Stimulated activated CD4-positive, alpha-beta T cell treated with anti-CD3 and anti-CD28 coated beads, TNF-alpha, amount 100 ng/mL, for 24 hours (primary cell): Measurements from ENCODE around the gene FN1.

Experiments used
- DNase-seq, 3 experiments: peaks; one replicate each; pipeline ENCODE4 v3.0.0-alpha.2; 2020; ENCODE audit warnings: low read depth in 3 of 3

Gene FN1

DNA sequence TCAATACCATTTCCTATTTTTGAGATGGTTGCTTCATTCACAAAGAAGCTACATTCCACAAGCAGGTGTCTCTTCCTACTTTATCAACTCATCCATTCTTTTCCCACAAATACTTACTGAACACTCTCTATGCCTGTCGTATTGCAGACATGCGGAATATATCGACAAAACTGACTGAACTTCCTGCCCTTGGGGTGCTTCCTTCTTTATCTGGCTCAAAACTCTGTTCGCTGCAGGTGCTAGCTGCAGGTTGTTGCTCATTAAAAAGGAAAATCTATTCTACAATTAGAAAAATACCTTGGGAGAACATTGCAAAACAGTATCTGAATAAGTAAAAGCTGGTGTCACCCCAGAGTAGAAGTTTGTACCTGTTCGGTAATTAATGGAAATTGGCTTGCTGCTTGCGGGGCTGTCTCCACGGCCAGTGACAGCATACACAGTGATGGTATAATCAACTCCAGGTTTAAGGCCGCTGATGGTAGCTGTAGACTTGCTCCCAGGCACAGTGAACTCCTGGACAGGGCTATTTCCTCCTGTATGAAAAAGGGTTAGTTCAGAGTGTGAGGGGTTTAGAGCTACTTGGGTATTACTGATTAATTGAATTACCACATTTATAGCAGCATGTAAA lies 52.1 kb downstream of the FN1 start:
- no peak for DNase-seq

DNA sequence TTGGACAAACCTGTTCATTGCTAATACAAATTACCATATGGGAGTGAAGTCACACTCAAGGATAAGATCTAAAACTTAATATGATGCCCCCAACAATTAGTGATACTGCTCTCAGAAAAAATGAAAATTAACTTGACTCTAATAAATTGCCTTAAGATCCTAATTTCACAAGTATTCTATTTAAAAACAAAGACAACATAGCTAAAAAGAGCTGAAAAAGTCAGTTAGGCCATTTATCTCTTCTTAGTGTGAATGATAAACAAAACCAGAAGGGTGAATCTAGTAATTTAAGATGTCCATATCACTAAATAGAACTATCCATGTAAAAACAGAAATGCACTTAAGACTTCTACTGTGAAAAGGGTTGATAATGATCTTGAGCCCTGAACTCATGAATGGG lies 53.4 kb downstream of the FN1 start:
- DNase-seq, result no peak

DNA sequence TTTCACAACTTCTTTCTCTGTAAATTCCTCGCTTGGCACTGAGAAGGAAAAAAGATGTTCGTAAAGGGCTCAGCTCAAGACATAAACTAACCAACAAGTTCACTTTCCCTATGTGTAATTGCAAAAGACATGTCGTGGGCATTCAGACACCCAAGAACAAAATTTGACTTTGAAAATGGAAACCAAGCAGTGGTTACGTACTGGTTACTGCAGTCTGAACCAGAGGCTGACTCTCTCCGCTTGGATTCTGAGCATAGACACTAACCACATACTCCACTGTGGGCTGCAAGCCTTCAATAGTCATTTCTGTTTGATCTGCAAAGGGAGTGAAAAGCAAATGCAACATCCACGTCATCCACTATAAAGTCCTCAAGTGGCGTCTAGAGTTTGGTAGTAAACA lies 53.9 kb downstream of the FN1 start:
- DNase-seq, result no peak

DNA sequence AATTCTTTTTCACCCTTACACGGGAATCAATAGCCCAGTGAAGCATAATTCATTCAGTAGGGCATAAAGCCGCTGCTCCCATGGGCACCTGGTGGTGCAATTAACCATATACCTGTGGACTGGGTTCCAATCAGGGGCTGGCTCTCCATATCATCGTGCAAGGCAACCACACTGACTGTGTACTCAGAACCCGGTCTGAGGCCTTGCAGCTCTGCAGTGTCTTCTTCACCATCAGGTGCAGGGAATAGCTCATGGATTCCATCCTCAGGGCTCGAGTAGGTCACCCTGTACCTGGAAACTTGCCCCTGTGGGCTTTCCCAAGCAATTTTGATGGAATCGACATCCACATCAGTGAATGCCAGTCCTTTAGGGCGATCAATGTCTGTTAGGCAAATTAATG lies 55.2 kb downstream of the FN1 start:
- no peak for DNase-seq

DNA sequence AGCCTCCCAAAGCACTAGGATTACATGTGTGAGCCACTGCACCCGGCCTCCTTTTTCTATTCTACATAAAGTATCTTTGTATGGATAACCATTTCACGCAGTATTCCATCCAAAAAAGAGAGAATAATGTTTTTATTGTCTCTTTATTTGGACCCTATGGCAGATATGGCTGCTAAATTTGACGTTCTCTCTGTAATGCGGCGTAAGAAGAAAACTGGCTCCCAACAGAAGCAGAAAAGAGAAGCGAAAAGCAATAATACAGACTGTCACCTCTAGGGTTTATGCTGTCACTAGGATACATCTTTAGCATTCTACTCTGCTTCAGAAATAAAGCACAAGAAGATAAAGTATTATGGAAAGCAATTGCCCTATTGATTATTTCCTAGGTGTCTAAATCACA lies 55.9 kb downstream of the FN1 start:
- DNase-seq, result no peak

DNA sequence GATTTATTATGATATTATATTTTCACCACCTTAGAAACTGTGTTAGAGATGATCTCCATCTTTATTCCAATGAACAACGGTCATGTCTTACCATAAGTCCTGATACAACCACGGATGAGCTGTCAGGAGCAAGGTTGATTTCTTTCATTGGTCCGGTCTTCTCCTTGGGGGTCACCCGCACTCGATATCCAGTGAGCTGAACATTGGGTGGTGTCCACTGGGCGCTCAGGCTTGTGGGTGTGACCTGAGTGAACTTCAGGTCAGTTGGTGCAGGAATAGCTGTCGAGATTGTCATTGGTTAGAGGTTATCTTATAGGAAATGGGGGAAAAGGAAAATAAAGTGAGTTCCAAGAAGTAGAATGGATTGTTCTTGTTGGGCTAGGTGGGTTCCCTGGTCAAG lies 56.8 kb downstream of the FN1 start:
- DNase-seq, result no peak

DNA sequence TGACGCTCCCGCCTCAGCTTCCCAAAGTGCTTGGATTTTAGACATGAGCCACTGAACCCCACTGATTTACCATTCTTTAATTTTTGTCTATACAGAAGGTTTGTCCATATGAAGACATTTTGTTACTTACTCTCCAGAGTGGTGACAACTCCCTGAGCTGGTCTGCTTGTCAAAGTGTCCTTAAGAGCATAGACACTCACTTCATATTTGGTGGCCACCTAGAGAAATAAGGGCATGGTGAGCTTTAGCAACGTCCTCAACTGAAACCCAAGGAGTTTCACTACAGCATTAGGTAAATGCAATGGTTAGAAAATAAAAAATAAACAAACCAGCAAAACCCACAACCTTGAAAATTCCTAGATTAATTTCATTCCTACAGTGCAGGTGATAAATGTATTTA lies 57.8 kb downstream of the FN1 start:
- DNase-seq, result no peak

DNA sequence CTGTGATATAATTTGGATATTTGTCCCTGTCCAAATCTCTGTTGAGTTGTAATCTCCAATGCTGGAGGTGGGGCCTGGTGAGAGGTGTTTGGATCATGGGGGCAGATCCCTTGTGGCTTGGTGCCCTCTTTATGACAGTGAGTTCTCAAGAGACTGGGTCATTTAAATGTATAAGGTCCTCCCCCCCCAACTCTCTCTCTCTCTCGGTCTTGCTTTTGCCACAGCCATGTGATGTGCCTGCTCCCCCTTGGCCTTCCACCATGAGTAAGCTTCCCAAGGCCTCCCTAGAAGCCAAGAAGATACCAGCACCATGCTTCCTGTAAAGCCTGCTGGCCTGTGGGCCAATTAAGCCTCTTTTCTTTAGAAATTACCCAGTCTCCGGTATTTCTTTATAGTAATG lies 58.6 kb downstream of the FN1 start:
- no peak for DNase-seq

DNA sequence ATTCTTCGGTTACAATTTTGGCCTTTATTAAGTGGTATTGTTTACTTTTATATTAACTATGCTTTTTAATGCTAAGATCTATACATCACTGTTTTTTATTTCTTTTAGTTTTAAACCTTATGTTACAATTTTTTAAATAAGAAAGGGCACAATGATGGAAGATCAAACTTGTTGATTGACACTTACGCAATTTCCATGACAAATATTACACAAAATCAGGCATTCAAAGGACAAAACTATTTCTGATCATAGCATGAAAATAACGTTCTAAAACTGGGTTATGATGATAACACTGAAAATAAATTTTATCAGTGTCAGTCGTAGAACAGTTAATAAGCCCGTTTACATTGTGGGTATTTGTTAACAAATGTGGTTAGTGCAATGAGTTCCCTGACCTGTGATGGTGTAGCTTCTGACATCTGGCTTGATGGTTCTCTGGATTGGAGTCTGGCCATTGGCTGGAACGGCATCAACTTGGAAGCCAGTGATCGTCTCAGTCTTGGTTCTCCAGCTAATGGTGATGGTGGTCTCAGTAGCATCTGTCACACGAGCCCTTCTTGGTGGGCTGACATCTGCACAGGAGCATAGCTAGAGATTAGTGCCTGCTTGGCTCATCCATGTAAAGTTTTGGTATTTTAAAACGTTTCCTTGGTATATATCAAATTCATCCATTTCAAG lies 59.6 kb downstream of the FN1 start:
- DNase-seq, result no peak

DNA sequence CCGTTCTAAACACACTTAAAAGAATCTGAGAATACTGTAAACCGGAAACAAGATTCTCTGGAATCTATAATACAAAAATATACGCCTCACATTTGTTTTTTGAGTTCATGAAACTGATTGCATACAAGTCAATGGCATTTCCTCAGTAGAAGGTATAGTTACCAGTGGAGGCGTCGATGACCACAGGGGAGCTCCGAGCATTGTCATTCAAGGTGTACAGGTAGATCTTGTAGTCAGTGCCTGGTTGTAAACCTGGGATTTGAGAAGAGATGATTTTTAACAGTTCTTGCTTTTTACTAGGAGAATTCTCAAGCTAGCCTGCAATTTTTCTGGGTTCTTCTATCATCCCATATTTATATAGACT lies 60.4 kb downstream of the FN1 start:
- DNase-seq, result no peak

DNA sequence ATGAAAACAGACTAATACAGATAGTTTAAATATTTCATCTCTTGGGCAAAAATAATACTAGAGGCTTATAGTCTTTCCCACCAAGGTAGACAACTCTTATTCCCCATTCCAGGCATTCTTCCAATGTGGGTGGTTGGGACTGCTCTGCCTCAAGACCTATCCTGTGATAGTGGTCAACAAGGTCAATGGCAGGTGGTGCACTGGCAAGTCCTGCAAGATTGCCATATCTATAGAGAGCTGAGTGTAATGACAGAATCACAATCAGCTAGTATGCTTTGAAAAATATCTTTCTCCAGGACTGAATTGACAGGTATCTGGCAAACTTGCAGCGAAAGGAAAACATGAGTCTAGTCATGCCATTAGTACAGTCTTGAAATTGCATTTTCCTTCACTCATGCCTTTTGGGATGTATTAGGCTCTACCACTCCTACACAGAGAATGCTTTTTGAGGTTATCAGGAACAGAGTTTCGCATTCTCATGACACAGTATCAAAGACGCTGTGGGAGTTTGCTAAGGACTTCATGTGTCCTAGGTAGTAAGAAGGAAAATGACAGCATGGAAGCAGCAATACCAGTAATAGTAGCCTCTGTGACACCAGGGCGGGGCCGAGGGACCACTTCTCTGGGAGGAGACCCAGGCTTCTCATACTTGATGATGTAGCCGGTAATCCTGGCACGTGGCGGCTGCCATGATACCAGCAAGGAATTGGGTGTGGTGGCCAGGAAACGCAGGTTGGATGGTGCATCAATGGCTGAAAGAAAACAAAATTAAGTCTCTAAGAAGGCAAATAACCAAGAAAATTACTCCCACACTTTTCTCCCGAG lies 61.0 kb downstream of the FN1 start:
- DNase-seq, result no peak

DNA sequence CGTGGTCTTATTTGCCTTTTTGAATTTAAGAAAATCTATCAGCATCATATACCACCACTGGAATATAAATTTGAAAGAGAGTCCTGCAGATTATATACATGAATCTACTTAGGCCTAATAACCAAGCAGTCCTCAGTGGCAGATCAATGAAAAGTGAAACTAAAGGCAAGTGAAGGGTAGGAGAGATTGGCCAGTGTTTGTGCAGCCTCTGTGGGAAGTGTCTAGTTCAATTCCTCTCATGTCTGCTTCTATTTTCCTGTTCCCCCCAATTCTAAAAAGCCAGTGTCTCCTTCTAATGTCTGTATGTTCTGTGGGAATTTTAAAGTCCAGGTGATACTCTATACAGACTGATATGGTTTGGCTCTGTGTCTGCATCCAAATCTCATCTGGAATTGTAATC lies 61.9 kb downstream of the FN1 start:
- no peak for DNase-seq

DNA sequence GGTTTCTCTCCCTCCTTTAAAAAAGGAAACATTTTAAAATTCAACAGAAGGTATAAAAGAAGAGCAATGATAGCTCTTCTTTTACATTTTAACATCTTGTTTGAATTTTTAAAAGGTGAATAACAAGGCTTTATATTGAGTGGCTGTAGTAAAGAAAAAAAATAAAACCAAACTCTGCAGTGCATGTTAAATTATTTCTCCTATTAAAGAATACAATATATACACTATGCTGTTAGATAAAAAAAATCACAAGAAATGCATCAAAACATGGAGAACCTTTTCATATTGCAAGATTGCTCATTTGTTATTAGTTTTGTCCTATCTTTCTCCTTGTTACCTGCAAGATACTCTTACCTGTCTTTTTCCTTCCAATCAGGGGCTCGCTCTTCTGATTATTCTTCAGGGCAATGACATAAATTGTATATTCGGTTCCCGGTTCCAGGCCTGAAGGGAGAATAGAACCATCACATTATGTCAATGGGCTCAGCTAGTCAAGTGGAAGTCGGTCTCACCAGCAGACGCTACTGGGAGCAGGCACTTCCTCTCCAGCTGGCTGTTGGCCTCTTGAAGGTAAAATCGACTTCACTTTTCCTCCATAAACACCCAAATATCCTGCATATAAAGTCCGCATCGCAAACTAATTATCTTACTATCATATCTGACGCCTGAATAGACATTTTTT lies 62.8 kb downstream of the FN1 start:
- no peak for DNase-seq

DNA sequence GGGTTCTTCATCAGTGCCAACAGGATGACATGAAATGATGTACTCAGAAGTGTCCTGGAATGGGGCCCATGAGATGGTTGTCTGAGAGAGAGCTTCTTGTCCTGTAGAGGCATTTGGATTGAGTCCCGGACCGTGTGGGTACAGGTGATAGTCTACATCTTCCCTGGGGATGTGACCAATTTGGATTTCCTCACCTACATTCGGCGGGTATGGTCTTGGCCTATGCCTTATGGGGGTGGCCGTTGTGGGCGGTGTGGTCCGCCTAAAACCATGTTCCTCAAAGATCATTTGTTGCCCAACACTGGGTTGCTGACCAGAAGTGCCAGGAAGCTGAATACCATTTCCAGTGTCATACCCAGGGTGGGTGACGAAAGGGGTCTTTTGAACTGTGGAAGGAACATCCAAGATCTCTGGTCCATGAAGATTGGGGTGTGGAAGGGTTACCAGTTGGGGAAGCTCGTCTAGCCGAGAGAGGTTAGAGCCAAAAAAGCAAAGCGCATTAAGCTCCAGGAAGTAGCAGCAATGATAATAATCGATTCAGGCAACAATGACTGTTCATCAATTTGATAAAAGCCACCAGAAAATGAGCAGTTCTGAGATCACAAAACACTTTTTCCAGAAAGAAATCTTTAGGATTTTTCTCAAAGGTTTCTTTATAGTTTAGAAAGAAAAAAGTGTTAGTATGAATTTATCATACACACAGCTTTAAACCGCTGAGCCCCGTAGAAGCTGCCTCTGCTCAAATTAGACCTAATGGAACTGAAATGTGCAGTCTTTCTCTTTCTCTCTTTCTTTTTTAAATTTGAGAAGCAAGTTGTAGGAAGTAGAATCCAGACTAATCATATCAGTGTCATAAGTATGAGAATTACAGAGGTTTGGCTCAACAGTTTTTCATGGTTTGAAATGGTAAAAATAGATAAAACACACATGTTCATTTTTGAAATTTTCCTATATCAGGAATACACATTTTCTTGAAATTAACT lies 63.7 kb downstream of the FN1 start:
- no peak for DNase-seq

DNA sequence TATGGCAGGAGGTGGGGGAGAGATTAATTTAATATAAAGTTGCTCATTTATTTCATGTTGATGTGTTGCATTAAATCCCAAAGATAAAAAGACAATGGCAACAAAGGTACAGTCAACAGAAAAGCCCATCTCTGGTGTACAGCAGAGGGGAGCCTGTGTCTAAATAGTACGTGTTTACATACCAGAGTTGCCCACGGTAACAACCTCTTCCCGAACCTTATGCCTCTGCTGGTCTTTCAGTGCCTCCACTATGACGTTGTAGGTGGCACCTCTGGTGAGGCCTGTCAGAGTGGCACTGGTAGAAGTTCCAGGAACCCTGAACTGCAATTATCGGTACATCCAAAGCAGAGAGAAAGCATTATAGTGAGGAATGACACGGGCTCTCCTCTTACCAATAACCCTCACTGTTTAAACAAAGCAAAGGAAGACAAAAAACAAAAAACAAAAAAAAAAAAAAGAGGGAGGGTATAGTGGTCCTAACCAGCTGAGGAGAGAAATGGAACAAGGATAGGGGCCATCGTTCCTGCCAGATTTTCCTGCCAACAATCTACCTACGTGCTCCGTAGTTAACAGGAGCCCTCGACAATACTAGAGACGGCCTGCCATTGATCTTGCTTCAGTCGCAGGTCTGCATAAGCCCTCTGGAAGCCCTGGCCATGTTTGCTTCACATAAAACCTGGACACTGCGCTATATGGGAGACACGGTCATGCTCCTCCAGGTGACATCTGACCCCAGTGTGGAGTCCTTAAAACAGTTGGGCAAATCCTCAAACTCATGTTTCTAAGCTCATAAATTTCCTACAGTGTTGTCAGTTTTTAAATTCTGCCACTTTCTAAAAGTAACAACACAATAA lies 65.5 kb downstream of the FN1 start:
- DNase-seq, result no peak

DNA sequence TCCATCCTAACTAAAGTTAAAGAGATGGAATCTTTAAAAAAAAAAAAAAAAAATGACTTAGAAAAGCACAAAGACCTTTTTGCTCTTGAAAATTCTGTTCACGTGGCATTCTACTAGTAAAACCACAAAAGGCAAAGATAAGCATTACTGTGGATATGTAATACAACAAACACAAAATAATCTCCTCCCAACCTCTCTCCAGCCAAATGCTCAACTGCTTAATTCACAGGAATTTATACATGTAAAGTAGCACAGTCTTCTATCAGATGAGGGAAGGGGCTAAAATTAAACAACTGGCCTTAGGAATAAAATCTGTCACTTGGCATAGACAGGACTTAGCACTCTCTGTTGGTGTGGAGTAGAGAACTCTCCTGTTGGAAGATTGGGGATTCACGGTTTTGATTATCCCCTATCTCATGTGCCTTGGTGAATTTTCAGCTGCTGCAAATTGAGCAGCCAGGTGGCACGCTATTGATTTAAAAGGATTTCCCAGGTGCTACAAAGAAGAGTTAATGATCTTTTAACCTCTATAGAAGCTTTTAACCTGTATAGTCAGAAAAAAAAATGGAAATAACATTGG lies 66.6 kb downstream of the FN1 start:
- no peak for DNase-seq

DNA sequence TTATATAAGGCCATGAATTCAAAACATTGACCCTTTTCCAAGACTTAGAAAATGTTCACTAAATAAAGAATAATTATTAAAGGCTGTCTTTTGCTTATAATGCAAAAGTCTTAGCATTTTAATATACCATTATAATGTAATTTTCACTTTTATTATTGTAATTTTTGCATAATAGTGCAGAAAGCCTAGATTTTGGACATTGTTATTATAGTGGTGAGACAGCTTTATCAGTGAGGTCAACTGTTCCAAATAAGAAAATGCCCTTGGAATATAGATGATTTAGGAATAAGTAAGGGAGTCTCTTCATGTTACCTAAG lies 67.4 kb downstream of the FN1 start:
- DNase-seq, result no peak

DNA sequence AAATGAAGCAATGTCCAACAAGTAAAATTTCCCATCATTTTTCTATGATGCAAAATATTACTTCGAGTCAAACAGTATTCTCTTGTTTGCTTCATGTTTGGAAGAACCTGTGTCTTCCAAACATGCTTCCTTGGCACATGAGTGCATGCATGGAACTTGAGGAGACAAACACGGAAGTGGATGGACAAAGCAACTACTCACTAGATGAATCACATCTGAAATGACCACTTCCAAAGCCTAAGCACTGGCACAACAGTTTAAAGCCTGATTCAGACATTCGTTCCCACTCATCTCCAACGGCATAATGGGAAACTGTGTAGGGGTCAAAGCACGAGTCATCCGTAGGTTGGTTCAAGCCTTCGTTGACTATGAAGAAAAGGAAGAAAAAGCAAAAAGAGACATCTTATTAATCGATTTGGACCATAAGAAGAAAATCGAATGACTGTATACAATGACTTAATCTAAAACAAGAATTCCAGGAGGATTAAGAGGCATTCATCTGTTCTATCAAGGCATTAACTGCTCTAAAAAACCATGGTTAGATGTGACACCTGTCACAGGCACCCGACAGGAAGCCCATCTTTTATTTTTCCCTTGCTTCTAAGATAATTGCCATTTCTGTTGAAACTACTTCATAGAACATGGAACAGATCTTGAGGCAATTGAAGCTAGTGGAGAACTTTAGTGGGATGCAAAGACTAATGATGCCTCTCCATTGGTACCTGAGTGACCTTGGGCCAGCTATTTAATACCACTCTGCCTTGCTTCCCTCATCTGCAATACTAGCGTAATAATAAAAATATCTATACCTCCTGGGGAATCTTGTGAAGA lies 68.0 kb downstream of the FN1 start:
- DNase-seq, result no peak

DNA sequence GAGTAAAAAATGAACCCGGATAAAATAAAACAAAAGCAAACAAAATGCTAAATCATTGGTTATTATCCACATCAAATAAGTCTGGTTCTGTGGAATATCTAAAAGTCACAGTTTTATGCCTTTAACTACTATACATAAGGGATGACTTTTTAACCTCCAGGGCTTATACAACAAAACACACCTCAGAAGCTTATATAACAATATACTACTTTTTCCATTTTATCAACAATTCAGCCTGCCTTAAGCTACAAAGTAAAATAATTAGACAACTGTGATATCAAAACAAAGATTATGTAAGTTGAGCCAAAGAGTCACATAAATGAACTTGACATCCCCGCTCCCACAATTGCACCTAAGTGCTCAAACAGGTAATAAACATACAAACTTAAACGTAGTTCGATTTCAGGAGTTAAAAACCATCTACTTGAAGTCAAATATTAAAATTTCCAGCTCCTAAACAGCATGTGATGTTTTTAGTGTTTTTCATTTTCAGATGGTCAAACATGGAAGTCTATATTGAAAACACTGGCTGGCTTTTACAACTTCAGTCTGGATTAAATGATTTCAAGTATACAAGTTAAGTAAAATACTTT lies 69.3 kb downstream of the FN1 start:
- DNase-seq, result no peak
